NAMALWA (cell line): ENCODE measurements around the gene NFILZ.

Source experiments
- DNase-seq: peaks from one replicate; pipeline ENCODE4 v3.0.0-alpha.2; 2015; ENCODE audit warnings: low spot score

NFILZ gene, protein sequence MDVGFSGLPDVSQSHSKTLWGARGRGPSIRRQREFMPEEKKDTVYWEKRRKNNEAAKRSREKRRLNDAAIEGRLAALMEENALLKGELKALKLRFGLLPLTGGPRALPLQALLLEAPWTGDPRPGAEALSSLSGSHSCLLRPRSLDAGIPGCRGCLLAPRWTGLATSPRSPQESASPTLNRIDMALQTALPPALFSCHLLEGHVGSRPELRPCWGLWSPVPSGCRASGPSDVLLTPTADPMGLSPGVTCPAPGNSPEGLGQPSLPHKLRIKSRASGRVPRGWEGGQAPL

GRCh38 chr19:8629996-8630683 is at the start of gene NFILZ:
Gene NFILZ (plus strand): TSS chr19:8630633. CDS start chr19:8676766, 46,133 bp downstream.
- DNase-seq: no peak

DNA sequence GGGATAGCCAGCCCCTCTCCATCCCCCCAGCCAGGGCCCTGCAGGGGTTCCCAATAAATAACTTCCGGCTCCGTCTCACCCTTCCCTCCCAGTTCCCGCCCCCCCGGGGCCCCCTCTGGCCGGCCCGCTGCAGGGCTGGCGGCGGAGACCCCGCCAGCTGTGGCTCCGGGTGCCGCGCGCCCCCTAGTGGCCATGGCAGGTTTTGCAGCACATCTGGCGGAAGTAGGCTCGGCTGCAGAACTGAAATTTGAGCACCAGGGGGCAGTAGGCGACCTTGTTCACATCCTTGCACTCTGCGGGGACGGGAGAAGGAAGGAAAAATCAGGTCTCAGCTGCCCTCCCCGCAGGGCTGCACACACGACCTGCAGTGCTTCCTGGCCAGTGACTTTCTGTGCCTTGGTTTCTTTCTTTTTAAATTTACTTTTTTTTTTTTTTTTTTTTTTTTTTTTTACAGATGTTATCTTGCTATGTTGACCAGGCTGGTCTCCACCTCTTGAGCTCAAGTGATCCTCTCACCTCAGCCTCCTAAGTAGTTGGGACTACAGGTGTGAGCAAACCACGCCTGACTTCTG is 49.6 kb upstream of the NFILZ start:
- DNase-seq: peak; percentile 85

- DNase-seq: no peak
Observed at GRCh38 chr19:8584965-8585893, 45.2 kb upstream of the NFILZ start.

GRCh38 chr19:8585894-8586750 is 44.3 kb upstream of the NFILZ start:
- peak; percentile 65 for DNase-seq

- DNase-seq: no peak
Observed at GRCh38 chr19:8589177-8589714, 41.2 kb upstream of the NFILZ start.

DNA sequence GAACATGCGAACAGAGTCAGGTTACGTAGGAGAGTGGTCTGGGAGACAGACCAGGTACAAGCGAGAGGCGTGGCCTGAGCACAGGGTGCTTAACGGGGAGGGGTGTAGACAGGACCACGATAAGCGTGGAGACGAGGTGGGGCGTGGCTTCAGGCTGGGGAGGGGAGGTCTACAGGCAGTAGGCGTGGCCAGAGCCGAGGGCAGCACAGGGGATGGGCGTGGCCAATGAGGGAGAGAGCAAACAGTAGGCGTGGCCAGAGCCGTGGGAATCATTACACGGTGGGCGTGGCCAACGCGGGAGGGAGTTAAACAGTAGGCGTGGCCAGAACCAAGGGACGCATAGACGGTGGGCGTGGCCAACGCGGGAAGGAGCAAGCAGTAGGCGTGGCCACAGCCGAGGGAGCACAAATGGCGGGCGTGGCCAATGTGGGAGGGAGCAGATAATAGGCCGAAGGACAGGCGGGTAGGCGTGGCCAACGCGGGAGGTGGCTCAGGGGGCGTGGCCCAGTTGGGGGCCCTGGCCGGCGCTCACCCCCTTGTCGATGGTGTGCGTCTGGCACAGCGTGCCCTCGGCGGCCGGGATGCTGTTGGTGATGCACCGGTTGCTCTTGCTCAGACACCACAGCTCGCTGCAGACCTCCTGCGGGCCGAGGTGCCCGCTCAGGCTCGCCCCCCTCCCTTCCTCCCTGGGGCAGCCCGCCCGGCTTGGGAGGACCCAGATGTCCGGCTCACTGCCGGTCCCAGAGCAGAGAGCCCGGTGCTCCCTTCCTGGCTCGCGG is 38.0 kb upstream of the NFILZ start:
- peak; percentile 95 for DNase-seq

DNA sequence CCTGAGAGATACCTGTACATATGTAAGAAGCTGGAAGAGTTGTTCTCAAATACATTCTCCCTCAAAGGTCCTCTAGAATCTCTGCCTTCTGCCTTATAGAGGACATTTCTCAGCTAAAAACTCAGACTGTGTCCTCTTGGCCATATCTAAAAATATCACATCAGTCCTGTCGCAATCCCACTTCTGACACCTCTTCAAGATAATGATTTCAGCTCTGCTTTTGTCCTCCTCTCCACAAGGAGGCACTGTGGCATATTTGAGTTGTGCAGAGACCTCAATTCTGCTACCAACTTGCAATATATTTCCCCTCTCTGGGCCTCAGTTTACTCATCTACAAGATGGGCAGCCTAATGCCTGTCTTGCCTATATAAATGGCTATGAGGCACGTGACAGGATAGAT is 36.5 kb upstream of the NFILZ start:
- peak; percentile 40 for DNase-seq

- DNase-seq: no peak
Observed at GRCh38 chr19:8595651-8596050, 34.8 kb upstream of the NFILZ start.

- no peak for DNase-seq
Observed at GRCh38 chr19:8596168-8596567, 34.3 kb upstream of the NFILZ start.

DNA sequence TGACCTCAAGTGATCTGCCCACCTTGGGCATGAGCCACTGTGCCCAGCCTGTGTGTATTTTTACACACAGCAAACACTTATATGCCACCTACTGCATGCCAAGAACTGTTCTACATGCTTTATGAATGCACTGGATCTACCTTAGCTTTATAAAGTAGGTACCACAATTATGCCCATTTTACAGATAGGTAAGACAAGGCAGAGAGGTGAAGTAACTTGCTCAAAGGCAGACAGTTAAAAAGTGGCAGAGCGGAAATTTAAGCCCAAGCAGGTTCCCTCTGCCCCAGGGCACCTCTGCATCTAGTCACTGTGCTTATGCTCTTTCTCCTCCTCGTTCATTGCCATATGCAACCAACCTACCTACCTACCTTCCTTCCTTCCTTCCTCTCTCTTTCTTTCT is 30.4 kb upstream of the NFILZ start:
- DNase-seq: no peak

- DNase-seq: no peak
Observed at GRCh38 chr19:8600816-8601215, 29.6 kb upstream of the NFILZ start.

GRCh38 chr19:8601796-8602195 is 28.6 kb upstream of the NFILZ start:
- DNase-seq: no peak

DNA sequence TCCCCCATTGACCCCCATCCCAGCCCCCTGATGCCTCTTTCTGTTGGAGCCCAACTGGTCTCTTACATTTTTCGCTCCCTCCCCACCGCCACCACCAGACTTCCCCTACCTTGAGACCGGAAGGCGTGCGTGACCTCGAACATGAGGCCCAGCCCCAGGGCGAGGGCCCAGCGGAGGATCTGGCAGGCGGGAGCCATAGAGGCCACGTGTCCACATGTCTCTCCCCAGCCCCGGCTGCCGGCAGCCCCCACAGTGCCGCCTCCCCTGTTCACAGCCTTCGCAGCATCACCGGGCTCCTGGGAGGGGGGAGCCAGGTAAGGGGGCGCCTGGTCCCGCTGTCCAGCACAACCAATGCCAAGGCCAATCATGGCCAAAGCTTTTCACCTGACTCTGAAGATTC is 24.9 kb upstream of the NFILZ start:
- no peak for DNase-seq

DNA sequence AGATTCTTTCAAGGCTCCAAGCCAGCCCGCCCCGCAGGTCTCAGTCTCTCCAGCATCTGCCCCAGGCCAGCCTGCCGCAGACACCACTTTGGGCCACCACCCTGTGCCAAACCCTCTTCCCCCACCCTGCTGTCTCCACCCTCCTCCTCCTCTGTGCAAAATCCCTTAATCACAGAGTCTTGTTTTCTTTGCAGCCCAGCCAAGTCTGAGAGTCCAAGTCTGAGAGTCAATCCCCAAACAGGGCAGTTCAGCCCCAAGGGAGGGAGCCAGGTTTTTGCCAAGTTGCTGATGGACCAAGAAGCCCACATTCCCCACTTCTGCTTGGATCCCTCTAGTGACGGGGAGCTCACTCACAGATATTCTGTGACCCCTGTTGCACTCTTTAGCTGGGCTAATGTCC is 23.0 kb upstream of the NFILZ start:
- DNase-seq: no peak

DNA sequence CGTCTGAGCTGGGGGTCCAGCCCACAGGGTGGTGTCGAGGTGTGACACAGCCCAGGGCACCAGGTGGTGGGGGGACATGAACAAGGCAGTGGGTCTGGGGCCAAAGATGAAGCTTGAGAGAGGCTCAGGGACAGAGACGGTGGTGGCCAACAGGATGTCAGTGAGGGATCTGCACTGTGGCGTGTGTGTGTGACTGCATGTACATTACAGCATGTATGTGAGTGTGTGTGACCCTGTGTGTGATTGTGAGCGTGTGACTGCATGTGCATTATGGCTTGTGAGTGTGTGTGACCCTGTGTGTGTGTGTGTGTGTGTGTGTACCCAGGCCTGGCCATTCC is 21.5 kb upstream of the NFILZ start:
- no peak for DNase-seq

DNA sequence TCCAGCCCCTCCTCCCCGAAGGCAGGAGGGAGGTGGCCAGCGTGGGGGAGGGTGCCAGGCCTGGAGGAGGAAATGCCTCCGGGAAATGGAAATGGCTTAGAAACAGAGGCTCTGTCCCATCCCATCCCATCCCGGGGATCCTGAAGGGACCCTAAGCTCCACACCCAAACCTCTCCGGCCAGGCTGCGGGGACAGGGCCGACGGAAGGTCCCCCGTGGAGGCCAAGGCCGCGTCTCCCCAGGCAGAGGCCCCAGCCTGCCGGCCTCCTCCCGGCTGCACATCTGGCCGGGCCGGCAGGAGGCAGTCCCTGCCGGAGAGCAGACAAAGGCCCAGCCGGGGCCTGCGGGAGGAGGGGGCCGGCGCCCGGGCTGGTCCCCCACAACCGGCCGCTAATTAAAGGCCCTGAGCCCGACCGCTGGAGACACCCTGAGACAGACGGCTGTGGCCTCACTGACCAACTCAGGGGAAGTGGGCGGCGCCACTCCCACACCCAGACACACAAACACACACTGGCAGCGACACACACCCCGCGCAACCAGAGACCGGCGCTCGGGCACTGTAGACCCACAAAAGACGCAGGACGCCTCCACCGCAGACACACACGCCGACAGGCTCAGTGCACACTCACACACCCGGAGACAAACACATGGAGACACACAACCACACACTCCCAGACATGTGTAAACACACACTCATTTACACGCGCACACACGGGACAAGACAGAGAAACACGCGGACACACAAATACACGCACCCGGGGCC is 21.0 kb upstream of the NFILZ start:
- no peak for DNase-seq

- no peak for DNase-seq
Observed at GRCh38 chr19:8610041-8610935, 20.1 kb upstream of the NFILZ start, which contains the start of gene ADAMTS10. Gene ADAMTS10 (minus strand): TSS chr19:8610715. CDS start chr19:8605710, 5,005 bp downstream.

GRCh38 chr19:8610936-8611300 is 19.5 kb upstream of the NFILZ start:
- DNase-seq: no peak
